ENCODE measurements around the gene MOB3C.

Gene MOB3C

GRCh38 chr1:46630719-46631118 lies 14.1 kb upstream of the MOB3C start:
- H3K27me3 ChIP-seq (replicated peaks): no peaks in the 10 kb centered on the region
- no peak overlapping the region for H3K27ac ChIP-seq
- TF ChIP-seq, protein P1, sequence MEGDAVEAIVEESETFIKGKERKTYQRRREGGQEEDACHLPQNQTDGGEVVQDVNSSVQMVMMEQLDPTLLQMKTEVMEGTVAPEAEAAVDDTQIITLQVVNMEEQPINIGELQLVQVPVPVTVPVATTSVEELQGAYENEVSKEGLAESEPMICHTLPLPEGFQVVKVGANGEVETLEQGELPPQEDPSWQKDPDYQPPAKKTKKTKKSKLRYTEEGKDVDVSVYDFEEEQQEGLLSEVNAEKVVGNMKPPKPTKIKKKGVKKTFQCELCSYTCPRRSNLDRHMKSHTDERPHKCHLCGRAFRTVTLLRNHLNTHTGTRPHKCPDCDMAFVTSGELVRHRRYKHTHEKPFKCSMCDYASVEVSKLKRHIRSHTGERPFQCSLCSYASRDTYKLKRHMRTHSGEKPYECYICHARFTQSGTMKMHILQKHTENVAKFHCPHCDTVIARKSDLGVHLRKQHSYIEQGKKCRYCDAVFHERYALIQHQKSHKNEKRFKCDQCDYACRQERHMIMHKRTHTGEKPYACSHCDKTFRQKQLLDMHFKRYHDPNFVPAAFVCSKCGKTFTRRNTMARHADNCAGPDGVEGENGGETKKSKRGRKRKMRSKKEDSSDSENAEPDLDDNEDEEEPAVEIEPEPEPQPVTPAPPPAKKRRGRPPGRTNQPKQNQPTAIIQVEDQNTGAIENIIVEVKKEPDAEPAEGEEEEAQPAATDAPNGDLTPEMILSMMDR (IDR thresholded peaks at IDR 0.05; ENCODE audit: low read depth, low read length, missing control alignments): no peak
- peaks cover 13% of the 10 kb centered on the region for H3K36me3 ChIP-seq (replicated peaks)
- in situ Hi-C loops (cut with HindIII; ENCODE audit: low pct_ligation_motif_present, low sequenced_read_pairs): no loop called here
- H3K4me3 ChIP-seq (ENCODE audit: low read depth, low read length): no peak overlapping the region
- no peak for DNase-seq

- Histone ChIP-seq H3K4me3 (ENCODE audit: low read depth, low read length) (no peak overlapping the region), H3K36me3 (replicated peaks) (no peaks in the 10 kb centered on the region), H3K27ac (no peak overlapping the region), H3K27me3 (replicated peaks) (no peaks in the 10 kb centered on the region)
- in situ Hi-C loops (cut with HindIII; ENCODE audit: low pct_ligation_motif_present, low sequenced_read_pairs): no loop called here
- TF ChIP-seq, protein P1 (IDR thresholded peaks at IDR 0.05; ENCODE audit: low read depth, low read length, missing control alignments): no peak
- DNase-seq: no peak
Measured at GRCh38 chr1:46623743-46624644, 7.4 kb upstream of the MOB3C start.

- no peak overlapping the region for H3K4me3 ChIP-seq (ENCODE audit: low read depth, low read length)
- TF ChIP-seq, protein P1 (IDR thresholded peaks at IDR 0.05; ENCODE audit: low read depth, low read length, missing control alignments): peak; percentile 68
- peak overlapping the region; percentile 7 for H3K27ac ChIP-seq
- in situ Hi-C loops (cut with HindIII; ENCODE audit: low pct_ligation_motif_present, low sequenced_read_pairs): no loop called here
- no peaks in the 10 kb centered on the region for H3K27me3 ChIP-seq (replicated peaks)
- peak; percentile 31 for DNase-seq
- no peaks in the 10 kb centered on the region for H3K36me3 ChIP-seq (replicated peaks)
Measured at GRCh38 chr1:46622344-46622743, 5.7 kb upstream of the MOB3C start.

DNA sequence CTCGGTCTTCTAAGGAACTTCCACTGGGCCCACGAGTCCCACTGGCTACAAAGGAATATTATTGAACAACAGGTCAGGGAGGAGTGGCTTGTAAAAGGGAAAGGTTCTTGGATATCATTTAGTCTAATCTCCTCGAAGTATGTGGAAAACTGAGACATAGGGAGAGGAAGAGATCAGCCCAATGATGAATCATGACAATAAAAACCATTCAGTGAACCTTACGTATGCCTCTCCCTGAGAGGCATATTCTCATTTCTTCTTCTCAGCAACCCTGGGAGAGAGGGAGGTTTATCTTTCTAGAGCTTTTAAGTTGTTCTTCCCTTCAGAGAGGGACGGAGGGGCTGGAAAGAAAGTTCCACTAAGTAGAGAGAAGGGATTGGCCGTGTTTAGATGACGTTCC lies 5.3 kb upstream of the MOB3C start:
- peak overlapping the region; percentile 7 for H3K27ac ChIP-seq
- in situ Hi-C loops (cut with HindIII; ENCODE audit: low pct_ligation_motif_present, low sequenced_read_pairs): no loop called here
- no peaks in the 10 kb centered on the region for H3K27me3 ChIP-seq (replicated peaks)
- TF ChIP-seq, protein P1 (IDR thresholded peaks at IDR 0.05; ENCODE audit: low read depth, low read length, missing control alignments): no peak
- no peak overlapping the region for H3K4me3 ChIP-seq (ENCODE audit: low read depth, low read length)
- no peak for DNase-seq
- H3K36me3 ChIP-seq (replicated peaks): no peaks in the 10 kb centered on the region

GRCh38 chr1:46619656-46620258 lies 3.1 kb upstream of the MOB3C start:
- TF ChIP-seq, protein P1 (IDR thresholded peaks at IDR 0.05; ENCODE audit: low read depth, low read length, missing control alignments): no peak
- Histone ChIP-seq H3K27ac (no peak overlapping the region), H3K36me3 (replicated peaks) (no peaks in the 10 kb centered on the region), H3K27me3 (replicated peaks) (no peaks in the 10 kb centered on the region), H3K4me3 (ENCODE audit: low read depth, low read length) (no peak overlapping the region)
- DNase-seq: no peak
- in situ Hi-C loops (cut with HindIII; ENCODE audit: low pct_ligation_motif_present, low sequenced_read_pairs): no loop called here
